ENCODE data around the gene DLG2. TPM values are rescaled to one million over a fixed set of nuclear protein-coding genes. Genes with fewer than 3 reads are reported as not detected.

Gene DLG2
- total RNA-seq, 1 donor from 2014 or later = 0.17 TPM

GRCh38 chr11:83473743-83474142, 2153.4 kb downstream of the DLG2 start:
- no peak for DNase-seq (ENCODE audit: low read depth)
- TF ChIP-seq CTCF (conservative IDR thresholded peaks at IDR 0.05; ENCODE audit: low read depth, low read length) = no peak
- H3K4me3 ChIP-seq (ENCODE audit: low read depth, low read length) = no peak overlapping the region

GRCh38 chr11:83472806-83473205, 2154.3 kb downstream of the DLG2 start:
- no peak overlapping the region for H3K4me3 ChIP-seq (ENCODE audit: low read depth, low read length)
- TF ChIP-seq CTCF (conservative IDR thresholded peaks at IDR 0.05; ENCODE audit: low read depth, low read length) = no peak
- no peak for DNase-seq (ENCODE audit: low read depth)

- DNase-seq (ENCODE audit: low read depth) = no peak
- H3K4me3 ChIP-seq (ENCODE audit: low read depth, low read length) = no peak overlapping the region
- no peak for TF ChIP-seq CTCF (conservative IDR thresholded peaks at IDR 0.05; ENCODE audit: low read depth, low read length)
Observed at GRCh38 chr11:83471831-83472727, 2155.1 kb downstream of the DLG2 start.

GRCh38 chr11:83467837-83468236, 2159.3 kb downstream of the DLG2 start:
- TF ChIP-seq CTCF (conservative IDR thresholded peaks at IDR 0.05; ENCODE audit: low read depth, low read length) = no peak
- H3K4me3 ChIP-seq (ENCODE audit: low read depth, low read length) = no peak overlapping the region
- no peak for DNase-seq (ENCODE audit: low read depth)

DNA sequence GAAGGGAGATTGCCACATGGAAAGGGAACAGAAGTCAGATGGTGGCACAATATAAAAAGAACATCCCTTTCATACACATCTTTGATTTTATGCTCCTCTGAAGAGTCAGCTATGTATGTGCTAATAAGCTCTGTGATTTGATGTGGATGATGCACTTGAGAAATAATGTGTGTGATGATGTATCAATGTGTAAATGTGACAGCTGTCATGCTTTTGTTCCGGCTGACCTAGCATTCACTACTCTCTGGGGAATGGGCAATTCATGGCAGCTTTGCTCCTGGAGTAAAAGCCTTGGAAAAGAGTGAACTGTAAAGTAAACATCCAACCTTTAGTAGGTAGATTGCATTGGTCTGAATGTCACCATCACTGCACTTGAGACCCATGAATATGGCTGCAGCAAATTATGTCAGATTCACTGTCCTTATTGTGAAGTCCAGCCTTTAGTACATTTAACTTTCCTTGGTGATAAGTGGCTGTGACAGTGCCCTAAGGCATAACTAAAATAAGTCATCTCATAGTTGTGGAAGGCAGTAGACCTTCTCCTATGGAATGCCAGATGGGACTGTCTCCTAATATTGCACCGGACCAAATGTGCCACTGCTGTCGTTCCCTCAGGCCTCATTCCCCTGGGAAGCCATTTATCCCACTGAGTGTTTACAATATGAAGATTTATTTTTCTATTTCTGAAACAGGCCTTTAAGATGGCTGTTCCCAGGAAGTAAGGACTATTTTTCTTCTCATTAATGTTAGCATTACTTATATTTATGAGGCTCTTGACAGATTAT, 2162.8 kb downstream of the DLG2 start:
- no peak for DNase-seq (ENCODE audit: low read depth)
- no peak overlapping the region for H3K4me3 ChIP-seq (ENCODE audit: low read depth, low read length)
- no peak for TF ChIP-seq CTCF (conservative IDR thresholded peaks at IDR 0.05; ENCODE audit: low read depth, low read length)

DNA sequence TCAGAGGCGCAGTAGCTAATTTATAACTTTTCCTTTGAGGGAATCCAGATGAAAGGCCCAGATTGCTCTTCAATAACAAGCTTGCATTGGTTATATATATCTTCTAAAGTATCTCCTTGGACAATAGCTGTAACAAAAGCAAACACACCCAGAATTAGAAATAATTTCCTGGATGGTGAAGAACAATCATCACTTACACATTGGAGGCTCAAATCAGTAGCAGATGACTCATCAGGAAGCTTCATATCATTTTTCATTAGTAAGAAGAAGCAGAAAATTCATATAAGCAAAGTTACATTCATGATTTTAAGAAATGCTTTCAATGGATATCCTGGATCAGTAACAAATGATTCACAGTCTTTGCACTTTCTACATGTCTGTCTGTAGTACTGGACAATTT, 2167.3 kb downstream of the DLG2 start:
- H3K4me3 ChIP-seq (ENCODE audit: low read depth, low read length) = no peak overlapping the region
- no peak for DNase-seq (ENCODE audit: low read depth)
- no peak for TF ChIP-seq CTCF (conservative IDR thresholded peaks at IDR 0.05; ENCODE audit: low read depth, low read length)

Data from epithelial cell of proximal tubule (primary cell).